AG08395 (cell line): ENCODE results near the gene DAPK1.
"Not testable (repeated sequence)": the region's sequence is repeated elsewhere in the genome, so short reads cannot be mapped to it uniquely, and the experiment has no call there.

Experiments
- DNase-seq: peaks from one replicate; pipeline ENCODE4 v3.0.0; 2012; ENCODE audit warnings: mixed read lengths, low spot score

Gene DAPK1

GRCh38 chr9:87498046-87498810 lies 561 bp downstream of the DAPK1 start:
- DNase-seq = peak; percentile 56

- no peak for DNase-seq
These were observed 1.2 kb downstream of the DAPK1 start for GRCh38 chr9:87498811-87499360.

DNA sequence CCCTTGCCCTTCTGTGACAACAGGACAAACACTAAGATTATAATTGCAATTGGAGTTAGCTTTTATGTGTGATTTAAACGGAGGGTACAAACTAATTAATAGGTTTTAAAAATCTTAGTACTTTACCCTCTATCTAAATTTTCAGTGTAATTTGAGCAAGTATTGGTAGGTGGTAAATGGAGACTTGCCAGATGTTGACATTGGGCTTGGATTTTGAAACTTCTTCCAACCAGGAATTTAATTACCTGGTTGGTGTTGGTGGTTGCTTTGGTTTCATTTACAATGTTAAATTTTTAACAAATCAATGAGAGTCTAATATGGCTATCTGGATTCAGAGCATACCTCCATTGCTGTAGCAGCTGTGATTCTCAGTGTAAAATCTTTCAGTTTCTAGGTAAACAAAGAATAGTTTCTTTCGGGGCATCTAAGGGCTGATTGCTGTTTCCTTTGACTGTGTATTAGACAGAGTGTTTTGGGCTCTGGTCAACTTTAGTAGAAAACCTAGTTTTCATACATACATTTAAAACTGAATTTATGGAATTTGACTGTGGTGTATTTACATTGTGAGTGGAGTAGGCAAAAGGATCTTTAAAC lies 1.9 kb downstream of the DAPK1 start:
- DNase-seq = no peak

DNA sequence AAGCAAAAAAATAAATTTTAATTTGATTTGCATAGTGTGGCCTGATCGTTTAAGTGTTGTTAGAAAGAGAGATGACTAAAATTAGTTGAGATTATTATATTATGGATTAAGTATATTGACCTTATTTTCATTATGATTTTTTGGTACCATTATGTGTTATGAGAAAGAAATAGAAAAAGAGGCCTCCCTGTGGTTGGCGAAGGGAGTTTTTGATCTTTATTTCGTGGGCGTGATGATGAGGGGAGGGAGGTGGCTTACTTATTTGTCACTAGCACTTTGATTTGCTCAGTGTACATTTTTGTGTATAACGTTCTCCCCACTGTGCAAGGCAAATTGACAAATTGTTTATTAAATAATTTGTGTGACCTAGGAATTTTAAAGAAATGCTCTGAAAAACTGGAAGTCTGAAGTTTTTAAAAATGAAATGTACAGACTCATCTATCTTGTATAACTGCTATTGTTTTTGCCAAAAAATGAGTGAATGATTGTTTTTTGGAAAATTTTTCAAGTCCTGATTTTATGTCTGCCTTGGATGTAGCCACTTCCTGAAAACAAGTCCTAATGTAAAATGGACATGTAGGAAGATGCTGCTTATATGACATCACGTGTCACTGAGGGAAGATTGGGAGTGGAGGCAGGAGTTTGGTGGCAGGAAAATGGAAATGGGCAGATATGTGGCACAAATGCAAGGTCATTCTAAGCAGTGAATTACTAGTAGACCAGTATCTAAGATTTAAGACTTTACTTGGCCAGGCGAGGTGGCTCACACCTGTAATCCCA lies 3.0 kb downstream of the DAPK1 start:
- no peak for DNase-seq

DNA sequence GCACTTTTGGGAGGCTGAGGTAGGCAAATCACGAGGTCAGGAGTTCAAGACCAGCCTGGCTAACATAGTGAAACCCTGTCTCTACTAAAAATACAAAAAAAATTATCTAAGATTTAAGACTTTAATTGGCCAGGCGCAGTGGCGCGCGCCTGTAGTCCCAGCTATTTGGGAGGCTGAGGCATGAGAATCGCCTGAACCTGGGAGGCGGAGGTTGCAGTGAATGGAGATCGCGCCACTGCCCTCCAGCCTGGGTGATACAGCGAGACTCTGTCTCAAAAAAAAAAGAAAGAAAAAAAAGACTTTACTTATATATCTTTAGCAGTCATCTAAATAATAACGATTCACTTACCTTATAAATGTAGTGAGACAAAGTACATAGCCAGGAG lies 3.6 kb downstream of the DAPK1 start:
- DNase-seq = not testable (repeated sequence)

DNA sequence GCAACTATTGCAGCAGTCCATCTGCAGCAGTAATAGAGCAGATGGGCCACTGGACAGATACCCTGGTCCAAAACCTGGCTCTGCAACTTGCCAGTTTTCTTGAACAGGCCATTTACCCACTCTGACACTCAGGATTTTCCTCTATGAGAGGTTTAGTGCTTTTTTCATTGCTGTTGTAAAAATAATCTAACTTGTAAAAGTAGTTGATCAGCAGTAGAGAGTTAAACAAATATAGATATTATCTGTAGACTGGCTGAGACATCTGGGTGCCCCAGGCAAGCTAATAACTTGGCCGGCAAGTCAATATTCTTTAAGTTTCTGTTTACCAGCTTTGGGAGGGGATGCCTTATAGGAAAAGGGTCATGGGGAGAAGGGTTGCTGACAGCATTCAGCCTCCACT lies 4.1 kb downstream of the DAPK1 start:
- no peak for DNase-seq

GRCh38 chr9:87502391-87503221 lies 4.9 kb downstream of the DAPK1 start:
- DNase-seq = no peak

DNA sequence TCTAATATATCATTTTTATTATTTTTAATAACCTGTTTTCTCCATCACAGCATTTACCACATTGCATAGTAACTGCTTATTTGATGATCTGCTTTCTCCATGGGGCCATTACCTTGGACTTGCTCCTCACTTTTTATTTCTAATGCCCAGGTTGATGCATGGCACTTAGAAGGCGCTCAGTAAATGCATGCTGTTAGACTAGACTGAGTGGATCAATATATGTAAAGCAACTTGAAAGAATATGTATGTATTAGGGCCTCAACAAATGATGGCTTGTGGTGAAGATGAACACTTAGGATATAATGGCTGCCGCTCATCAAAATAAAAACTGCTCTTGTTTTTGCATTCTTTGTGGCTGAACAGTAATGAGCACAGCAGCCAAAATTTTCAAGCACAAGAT lies 5.8 kb downstream of the DAPK1 start:
- DNase-seq = no peak

DNA sequence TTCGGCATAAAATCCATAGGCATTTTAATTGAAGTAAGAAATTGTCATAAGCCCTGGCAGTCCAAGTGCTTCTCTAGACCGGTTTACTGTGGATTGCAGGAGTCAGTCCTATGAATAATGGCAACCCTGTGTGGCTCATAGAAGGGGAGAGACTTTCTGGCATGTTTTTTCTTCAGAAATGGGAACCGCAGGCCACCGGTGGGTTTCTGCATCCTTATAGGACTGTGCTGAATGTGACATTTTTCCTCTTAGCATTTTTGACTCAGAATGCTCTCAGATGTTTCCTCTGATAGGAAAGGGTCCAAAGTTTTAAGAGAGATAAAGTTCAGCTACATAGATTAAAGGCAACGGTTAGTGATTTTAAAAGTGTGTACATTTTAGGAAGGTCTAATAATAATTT lies 6.3 kb downstream of the DAPK1 start:
- DNase-seq = no peak

- DNase-seq = no peak
These were observed 7.3 kb downstream of the DAPK1 start for GRCh38 chr9:87504938-87505337.

DNA sequence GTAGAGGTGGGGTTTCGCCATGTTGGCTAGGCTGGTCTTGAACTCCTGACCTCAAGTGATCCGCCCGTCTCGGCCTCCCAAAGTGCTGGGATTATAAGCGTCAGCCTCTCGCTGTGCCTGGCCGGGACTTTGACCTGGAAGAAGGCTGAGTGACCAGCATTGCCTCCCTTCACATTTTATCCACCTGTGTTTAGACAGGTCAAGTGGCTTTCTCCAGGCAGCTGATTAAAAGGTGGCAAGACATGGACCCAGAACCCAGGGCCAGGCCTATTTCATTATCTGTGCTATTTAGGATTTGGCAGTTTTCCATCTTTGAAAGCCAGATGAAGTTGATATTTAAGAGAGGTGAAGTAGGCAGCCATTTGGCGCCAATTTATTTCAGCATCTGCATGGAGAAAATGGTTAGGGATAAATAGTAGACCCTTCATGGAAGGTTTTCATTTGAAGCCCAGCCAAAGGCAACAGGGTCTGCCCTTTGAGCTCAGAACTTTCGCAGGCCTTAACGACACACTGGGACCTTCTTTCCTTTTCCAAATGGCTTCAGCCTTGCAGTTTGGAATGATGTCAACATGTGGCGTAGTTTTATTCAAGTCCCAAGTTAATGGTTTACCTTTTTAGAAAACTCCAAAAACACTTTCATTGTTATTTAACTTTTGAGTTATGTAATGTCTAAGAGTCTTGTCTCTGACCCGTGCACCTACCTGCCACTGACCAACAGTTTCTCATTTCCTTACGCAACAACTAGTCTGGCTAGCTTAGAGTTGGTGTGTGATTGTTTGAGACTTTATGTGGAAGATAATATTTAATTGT lies 8.4 kb downstream of the DAPK1 start:
- no peak for DNase-seq

GRCh38 chr9:87507576-87507975 lies 9.9 kb downstream of the DAPK1 start:
- no peak for DNase-seq

- DNase-seq = no peak
These were observed 12.6 kb downstream of the DAPK1 start for GRCh38 chr9:87510252-87510683.

- DNase-seq = no peak
These were observed 14.6 kb downstream of the DAPK1 start for GRCh38 chr9:87512311-87512710.

DNA sequence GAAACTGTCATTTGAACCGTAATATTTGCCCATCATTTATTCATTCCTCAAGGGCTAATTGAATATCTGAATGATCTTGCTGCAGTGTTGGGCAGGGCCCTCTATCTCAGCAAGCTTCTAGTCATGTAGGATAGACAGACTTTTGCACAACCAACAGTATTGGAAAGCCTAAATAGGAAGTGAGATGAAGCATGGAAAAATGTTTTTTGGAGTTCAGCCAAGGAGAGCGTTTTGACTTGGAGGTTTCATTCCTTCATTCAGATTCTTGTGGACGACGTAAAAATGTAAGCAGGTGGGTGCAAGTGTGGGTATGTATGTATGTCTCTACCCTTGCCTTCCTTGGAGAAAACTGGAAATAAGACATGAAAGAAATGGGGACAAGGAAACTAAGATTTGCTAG lies 15.5 kb downstream of the DAPK1 start:
- DNase-seq = no peak

- DNase-seq = no peak
These were observed 16.3 kb downstream of the DAPK1 start for GRCh38 chr9:87513880-87514535.

- DNase-seq = no peak
These were observed 17.3 kb downstream of the DAPK1 start for GRCh38 chr9:87515006-87515405.

DNA sequence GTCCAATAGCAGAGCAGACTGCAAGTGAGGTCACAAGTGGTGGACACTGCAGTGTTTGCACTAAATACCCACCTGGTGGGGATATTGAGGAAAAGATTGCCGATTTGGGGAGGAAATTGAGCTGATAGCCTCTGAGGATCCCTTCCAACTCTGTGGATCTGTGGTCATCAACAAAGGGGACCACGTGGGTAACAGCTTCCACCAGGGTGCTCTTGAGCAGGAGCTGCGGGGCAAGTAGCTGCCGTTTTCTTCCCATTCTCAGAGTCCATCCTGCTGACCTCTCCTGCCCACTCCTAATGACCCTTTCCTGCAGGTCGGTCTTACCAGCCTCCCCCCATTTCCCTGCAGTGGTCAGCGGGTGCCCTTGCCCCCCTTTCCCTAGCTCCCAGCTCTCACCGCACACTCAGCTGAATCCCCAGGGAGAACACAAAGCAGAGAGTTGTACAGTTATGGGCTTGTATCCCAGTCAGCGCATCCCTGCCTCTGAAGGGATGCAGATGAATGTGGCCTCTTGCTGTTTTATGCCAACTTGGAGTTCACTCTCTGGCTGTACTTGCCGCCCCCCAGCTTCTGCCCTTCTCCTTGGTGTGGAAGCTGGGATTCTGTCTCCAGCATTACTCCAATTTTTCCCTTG lies 18.0 kb downstream of the DAPK1 start:
- DNase-seq = no peak

GRCh38 chr9:87516222-87516925 lies 18.7 kb downstream of the DAPK1 start:
- DNase-seq = peak; percentile 34
